GM18499 (cell line): Measurements from ENCODE around the gene SLC9A8.

Experiments used
- ATAC-seq: cut with Tn5 transposase; IDR thresholded peaks from one replicate; pipeline ENCODE4 v1.9.1; 2021; ENCODE audit warnings: moderate number of reproducible peaks; ENCODE audit not compliant: insufficient read depth, unreplicated experiment

SLC9A8 gene

GRCh38 chr20:49868538-49868937 is 55.9 kb downstream of the SLC9A8 start:
- no peak for ATAC-seq

DNA sequence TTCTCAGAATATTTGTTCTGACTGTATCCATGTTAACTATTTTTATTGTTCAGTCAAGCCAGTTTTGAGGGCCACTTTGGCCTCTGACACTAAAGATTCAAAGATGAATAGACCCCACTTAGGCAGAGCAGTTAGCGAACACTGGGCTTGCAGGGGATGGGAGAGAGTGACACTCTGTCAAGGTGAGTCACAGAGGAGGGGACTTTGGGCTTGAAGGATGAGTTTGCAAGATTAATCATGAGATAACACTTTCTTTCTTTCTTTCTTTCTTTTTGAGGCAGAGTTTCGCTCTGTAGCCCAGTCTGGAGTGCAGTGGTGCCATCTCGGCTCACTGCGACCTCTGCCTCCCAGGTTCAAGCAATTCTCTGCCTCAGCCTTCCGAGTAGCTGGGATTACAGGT is 56.3 kb downstream of the SLC9A8 start:
- ATAC-seq, result no peak

GRCh38 chr20:49870261-49870660 is 57.6 kb downstream of the SLC9A8 start:
- no peak for ATAC-seq

DNA sequence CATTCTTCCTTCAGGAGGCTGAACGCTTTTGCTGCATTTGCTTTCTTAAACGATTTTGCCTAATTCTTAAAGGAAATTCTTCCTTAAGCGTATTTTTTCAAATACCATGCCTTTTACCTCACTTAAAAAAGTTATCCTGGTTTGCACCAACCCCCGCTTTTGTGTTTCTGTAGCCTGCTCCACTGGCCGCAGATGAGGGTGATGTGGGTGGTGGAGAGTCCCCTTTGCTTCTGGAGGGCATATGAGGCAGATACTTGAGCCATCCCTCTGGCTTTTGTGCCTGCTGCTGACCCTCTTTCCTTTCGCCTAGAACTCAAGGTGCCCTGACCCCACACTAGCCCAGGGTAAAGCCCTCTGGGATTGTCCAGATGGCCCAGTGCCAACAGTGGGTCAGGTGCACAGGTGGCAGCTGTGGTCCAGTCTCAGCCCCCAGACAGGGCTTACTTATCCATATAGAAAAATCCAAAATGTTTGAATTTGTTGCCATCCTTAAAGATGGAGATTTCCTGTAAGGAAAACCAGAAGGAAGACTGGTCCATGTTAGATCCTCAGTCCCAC is 58.8 kb downstream of the SLC9A8 start:
- ATAC-seq, result no peak

DNA sequence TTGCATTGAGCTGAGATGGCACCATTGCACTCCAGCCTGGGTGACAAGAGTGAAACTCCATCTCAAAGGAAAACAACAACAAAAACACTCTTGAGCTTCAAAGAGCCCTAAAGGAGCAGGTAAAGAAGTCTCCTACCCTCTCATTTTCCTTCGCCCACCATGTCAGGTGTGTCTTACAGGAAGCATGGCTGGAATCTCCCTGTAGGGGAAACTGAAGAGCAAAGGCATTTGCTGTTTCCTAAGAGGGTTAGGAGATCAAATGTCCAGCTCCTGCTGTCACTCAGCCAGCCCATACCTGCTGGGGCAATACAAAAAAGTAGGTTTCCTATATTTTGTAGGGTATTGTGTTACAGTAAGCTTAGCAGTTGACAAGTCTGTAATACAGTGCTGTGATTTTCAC is 59.4 kb downstream of the SLC9A8 start:
- ATAC-seq, result no peak

DNA sequence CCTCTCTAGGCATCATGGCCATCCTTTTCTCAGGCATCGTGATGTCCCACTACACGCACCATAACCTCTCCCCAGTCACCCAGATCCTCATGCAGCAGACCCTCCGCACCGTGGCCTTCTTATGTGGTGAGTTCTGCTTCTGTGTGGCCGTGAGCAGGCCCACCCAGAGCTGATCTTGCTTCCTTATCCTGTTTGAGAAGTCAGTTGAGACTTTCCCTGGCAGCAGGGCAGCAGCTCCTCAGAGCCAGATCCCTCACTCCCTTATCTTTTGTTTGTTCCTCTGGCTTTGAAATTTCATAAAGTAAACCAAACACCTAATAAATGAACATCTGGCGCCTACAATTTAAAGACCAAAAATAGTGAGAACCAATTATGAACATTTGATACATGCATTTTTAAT is 62.1 kb downstream of the SLC9A8 start:
- no peak for ATAC-seq

DNA sequence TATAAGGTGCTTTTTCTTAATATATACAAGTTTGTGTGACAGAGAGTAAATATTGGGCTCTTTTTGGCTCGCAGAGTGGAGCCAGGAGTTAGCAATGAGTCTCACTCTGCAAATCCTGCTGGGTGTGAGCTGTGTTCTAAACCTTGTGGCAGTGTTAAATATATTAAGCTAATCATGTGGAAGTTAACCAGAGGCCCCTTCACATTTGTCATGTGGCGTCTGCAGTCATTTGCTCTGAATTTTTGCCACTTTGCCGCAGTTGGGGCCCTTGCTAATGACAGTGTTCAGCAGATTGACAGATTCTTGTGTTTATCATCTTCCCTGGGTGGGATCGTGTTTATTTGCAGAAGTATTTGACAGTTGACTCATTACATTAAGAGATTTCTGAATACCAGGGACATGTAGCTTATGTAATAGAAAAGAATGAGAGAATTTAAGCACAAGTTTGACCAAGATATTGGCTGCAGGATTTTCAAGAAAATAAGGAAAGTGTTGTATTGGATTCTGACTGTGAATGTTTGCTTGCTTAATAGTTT is 64.8 kb downstream of the SLC9A8 start:
- ATAC-seq, result no peak

GRCh38 chr20:49878977-49879376 is 66.3 kb downstream of the SLC9A8 start:
- ATAC-seq, result no peak

DNA sequence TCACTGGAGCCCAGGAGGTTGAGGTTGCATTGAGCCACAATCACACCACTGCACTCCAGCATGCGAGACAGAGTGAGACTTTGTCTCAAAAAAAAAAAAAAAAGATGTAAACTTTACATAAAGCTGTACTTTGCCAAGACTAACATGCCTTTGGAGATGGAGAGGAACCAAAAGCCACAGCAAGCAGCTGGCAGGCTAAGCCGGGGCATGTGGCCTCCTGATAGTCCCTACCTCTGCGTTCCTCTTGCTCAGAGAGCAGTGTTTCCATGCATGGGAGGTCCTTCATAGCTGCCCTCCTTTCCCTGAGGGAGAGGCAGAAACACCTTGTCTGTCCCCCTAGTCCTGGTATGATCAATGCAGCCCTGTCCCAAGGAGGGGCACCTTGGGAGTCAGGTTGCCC is 67.5 kb downstream of the SLC9A8 start:
- no peak for ATAC-seq

- ATAC-seq, result no peak
Observed at GRCh38 chr20:49880724-49881445, 68.3 kb downstream of the SLC9A8 start.

DNA sequence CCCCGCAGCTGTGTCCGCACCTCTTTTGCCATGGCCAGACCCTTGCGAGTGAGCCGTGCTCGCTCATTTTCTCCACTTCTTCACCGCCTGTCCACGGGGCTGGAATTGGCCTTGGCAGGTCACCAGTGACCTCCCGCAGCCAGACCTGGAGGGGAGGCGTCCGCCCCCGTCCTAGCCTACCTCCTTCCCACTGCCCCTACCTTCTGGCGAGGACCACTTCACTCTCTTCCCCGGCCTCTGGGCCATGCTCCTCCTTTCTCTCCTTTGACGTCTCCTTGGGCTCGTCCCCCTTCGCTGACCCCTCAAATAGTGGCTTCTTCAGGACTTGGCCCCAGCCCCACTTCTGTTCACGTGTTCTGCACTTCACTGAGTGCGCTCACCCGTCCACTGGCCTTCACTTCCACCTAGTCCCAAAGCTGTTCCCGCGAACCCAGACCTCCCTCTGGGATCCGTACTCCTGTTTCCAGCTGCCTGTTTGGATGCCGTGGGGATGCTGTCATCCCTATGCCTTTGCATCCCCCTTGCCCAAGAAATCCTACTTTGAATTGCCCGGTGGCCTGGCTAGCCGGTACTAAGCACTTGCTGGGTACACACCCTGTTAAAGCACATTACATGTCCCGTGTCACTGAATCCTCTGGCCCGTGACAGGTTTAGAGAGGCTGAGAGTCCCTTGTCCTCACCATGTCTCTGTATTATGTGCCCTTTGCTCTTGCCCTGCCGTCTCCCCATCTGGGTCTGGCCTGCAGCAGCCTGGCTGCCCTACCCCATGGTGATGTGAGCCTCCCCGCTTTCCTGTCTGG is 69.7 kb downstream of the SLC9A8 start:
- no peak for ATAC-seq

- no peak for ATAC-seq
Observed at GRCh38 chr20:49883246-49883802, 70.7 kb downstream of the SLC9A8 start.

DNA sequence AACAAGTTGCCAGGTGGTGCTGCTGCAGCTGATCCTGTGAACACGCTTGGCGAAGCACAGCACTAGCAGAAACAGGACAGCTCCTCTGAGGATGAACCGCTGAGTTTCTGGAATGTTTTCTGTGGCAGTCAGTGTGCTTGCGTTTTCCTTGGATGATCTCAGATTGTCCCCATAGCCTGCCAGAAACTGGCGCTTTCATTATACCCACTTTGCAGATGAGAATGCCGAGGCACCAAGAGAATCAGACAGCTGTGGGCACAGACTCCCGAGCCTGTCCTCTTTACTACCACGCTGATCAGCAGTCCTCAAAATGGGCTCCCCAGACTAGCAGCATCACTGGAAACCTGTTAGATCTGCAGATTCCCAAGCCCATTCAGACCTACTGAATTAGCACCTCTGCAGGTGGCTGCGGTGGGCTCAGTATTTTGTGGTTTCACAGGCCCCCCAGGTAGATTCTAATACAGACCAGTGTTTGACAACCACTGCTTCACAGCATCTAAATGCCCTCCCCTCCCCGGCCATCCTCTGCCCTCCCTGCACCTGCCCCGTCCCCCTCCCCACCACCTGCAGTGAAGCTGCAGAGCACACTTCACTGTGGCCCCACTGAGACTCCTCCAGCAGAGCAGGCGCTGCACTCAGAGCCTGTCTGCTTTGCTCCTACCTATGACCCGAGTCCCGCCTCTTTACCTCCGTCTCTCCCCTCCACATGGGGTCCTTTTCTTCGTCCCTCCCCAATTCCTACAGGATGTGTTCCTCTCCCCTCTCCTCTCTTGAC is 73.1 kb downstream of the SLC9A8 start:
- ATAC-seq, result no peak

DNA sequence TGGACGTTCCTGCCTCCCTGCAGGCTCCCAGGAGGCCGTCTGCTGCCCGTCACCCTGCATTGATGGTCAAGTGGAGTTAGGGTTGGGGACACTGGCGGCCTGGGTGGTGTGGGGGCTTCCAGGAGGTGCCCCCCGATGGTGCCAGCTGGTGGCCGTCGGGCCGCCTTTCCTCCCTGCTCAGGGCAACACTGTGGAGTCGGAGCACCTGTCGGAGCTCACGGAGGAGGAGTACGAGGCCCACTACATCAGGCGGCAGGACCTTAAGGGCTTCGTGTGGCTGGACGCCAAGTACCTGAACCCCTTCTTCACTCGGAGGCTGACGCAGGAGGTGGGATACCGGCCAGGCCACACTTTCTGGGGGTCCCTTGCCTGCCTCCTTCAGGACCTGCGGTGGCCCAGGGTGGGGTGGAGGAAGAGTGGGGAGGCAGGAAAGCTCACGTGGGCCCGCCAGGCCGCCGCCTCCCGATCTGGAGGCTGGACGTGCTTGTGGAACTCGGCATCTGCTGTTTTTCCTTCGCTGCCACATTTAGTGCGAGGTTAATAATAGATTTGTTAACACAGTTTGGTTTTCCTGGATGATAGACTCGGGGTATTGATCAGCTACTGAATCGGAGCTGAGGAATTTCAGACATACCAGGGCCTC is 74.1 kb downstream of the SLC9A8 start:
- ATAC-seq, result no peak

DNA sequence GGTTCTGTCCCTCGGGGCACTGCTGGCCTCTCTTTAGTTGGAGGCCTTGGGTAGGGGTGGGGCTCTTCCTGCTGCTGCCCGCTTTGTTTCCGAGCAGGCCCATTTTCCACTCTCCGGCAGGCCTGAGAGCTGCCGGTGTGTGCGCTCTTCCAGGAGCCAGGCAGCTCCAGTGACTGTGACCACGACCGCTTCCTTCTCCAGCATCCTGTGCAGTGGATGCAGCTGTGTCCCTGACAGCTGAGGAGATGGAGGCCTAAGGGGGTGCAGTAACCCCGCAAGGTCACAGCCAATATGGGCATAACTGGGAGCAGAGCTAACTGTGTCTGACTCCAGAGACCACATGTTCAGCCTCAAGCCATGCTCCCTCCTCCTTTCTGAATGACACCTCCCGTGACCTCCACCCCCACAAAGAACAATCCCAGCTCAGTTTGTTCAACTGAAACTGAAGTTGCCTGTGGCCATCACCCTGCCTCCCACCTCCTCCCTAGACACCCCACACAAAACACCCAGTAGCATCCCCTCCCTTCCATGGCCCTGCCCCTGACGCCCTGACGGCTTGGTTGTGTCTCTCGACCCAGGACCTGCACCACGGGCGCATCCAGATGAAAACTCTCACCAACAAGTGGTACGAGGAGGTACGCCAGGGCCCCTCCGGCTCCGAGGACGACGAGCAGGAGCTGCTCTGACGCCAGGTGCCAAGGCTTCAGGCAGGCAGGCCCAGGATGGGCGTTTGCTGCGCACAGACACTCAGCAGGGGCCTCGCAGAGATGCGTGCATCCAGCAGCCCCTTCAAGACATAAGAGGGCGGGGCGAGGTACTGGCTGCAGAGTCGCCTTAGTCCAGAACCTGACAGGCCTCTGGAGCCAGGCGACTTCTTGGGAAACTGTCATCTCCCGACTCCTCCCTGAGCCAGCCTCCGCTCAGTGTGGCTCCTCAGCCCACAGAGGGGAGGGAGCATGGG is 74.9 kb downstream of the SLC9A8 start:
- ATAC-seq, result no peak

- ATAC-seq, result no peak
Observed at GRCh38 chr20:49888212-49889000, 75.8 kb downstream of the SLC9A8 start.

- ATAC-seq, result no peak
Observed at GRCh38 chr20:49889001-49889934, 76.6 kb downstream of the SLC9A8 start.
